Neural progenitor cell (in vitro differentiated cells): ENCODE data around the gene HRG. TPM values are rescaled to one million over a fixed set of nuclear protein-coding genes. Genes with fewer than 3 reads are reported as not detected.

Source experiments
- DNase-seq: peaks from one replicate; pipeline ENCODE4 v3.0.0-alpha.2; 2016; ENCODE audit warnings: low spot score
- H2AFZ ChIP-seq: fragments of 200-600 bp; sonication (generic); replicated peaks from 2 replicates; pipeline ENCODE4 v1.6.1; 2016; ENCODE audit warnings: antibody characterized with exemption
- H3F3A ChIP-seq: fragments of 200-600 bp; sonication (generic); 2 replicates; pipeline ENCODE4 v1.6.1; 2016; ENCODE audit warnings: antibody characterized with exemption, low read depth
- H3K27ac ChIP-seq: fragments of 200-600 bp; sonication (generic); 2 replicates; pipeline ENCODE4 v1.5.1; 2016; ENCODE audit warnings: mild to moderate bottlenecking
- H3K27me3 ChIP-seq: fragments of 200-600 bp; sonication (generic); 2 replicates; pipeline ENCODE4 v1.6.1; 2016; ENCODE audit warnings: mild to moderate bottlenecking, moderate library complexity
- H3K36me3 ChIP-seq: fragments of 200-600 bp; sonication (generic); 2 replicates; pipeline ENCODE4 v1.5.1; 2016
- H3K4me1 ChIP-seq: fragments of 200-600 bp; sonication (generic); 2 replicates; pipeline ENCODE4 v1.6.1; 2016; ENCODE audit warnings: mixed run types
- H3K4me2 ChIP-seq: fragments of 200-600 bp; sonication (generic); 2 replicates; pipeline ENCODE4 v1.6.1; 2016
- H3K4me3 ChIP-seq: fragments of 200-600 bp; sonication (generic); 2 replicates; pipeline ENCODE4 v1.5.1; 2016
- H3K79me2 ChIP-seq: fragments of 200-600 bp; sonication (generic); 2 replicates; pipeline ENCODE4 v1.6.1; 2016; ENCODE audit warnings: low read depth
- H3K9ac ChIP-seq: fragments of 200-600 bp; sonication (generic); 2 replicates; pipeline ENCODE4 v1.6.1; 2016
- H3K9me3 ChIP-seq: fragments of 200-600 bp; sonication (generic); 2 replicates; pipeline ENCODE4 v1.5.1; 2016; ENCODE audit warnings: low read depth
- H4K20me1 ChIP-seq: fragments of 200-600 bp; sonication (generic); 2 replicates; pipeline ENCODE4 v1.6.1; 2016; ENCODE audit warnings: low read depth
- H3K27ac Mint-ChIP-seq: 3 replicates; pipeline ENCODE4 v1.8.0; 2021; ENCODE audit warnings: mixed read lengths
- H3K27me3 Mint-ChIP-seq: 2 replicates; pipeline ENCODE4 v1.8.0; 2022; ENCODE audit warnings: low read depth, mild to moderate bottlenecking, inconsistent platforms, moderate library complexity, mixed read lengths; ENCODE audit not compliant: insufficient read depth
- H3K36me3 Mint-ChIP-seq: 3 replicates; pipeline ENCODE4 v1.8.0; 2021; ENCODE audit warnings: mixed read lengths
- H3K4me1 Mint-ChIP-seq: 3 replicates; pipeline ENCODE4 v1.8.0; 2021; ENCODE audit warnings: mixed read lengths
- H3K4me3 Mint-ChIP-seq: 3 replicates; pipeline ENCODE4 v1.8.0; 2021; ENCODE audit warnings: mild to moderate bottlenecking, moderate library complexity, mixed read lengths
- H3K9me3 Mint-ChIP-seq: 3 replicates; pipeline ENCODE4 v1.8.0; 2020; ENCODE audit warnings: mixed read lengths
- CTCF ChIP-seq: fragments of 200-600 bp; sonication (generic); IDR thresholded peaks from 2 replicates; pipeline ENCODE4 v1.5.1; 2017; ENCODE audit warnings: antibody characterized with exemption, mild to moderate bottlenecking
- EZH2 ChIP-seq: fragments of 200-600 bp; sonication (generic); IDR thresholded peaks from 2 replicates; pipeline ENCODE4 v1.6.1; 2017; ENCODE audit warnings: antibody characterized with exemption, mild to moderate bottlenecking, moderate library complexity
- EZH2phosphoT487 ChIP-seq: fragments of 200-600 bp; sonication (generic); IDR thresholded peaks from 2 replicates; pipeline ENCODE4 v1.6.1; 2017; ENCODE audit warnings: antibody characterized with exemption
- total RNA-seq: library from RNA; depleted of rRNA; stranded (reverse); fragments of >200 nt; gene quantifications from 2 replicates; pipeline ENCODE4 v1.2.3, GENCODE V29; 2015; ENCODE audit warnings: low replicate concordance

HRG gene
- total RNA-seq, 1 donor from 2014 or later, result not detected

GRCh38 chr3:186646841-186647240 is 19.0 kb upstream of the HRG start:
- Histone ChIP-seq H3K36me3 (no peaks in the 10 kb centered on the region), H3K27me3 (no peaks in the 10 kb centered on the region), H3K9ac (no peak overlapping the region), H2AFZ (no peak overlapping the region), H3K27ac (no peak overlapping the region), H3K4me2 (no peak overlapping the region), H3K79me2 (no peaks in the 10 kb centered on the region), H4K20me1 (no peaks in the 10 kb centered on the region), H3K4me3 (no peak overlapping the region), H3K9me3 (no peaks in the 10 kb centered on the region), H3F3A (no peaks in the 10 kb centered on the region), H3K4me1 (no peaks in the 10 kb centered on the region)
- Mint-ChIP-seq H3K27me3 (peaks cover 3% of the 10 kb centered on the region), H3K4me3 (no peak overlapping the region), H3K4me1 (no peaks in the 10 kb centered on the region), H3K27ac (no peak overlapping the region), H3K36me3 (no peaks in the 10 kb centered on the region), H3K9me3 (peaks cover 3% of the 10 kb centered on the region)
- DNase-seq, result no peak
- TF ChIP-seq EZH2 (no peak), CTCF (no peak), EZH2phosphoT487 (no peak)

GRCh38 chr3:186648851-186649250 is 17.0 kb upstream of the HRG start:
- Histone ChIP-seq H3K9ac (no peak overlapping the region), H3K79me2 (no peaks in the 10 kb centered on the region), H2AFZ (no peak overlapping the region), H3F3A (no peaks in the 10 kb centered on the region), H3K4me3 (no peak overlapping the region), H3K4me2 (no peak overlapping the region), H3K27me3 (no peaks in the 10 kb centered on the region), H4K20me1 (no peaks in the 10 kb centered on the region), H3K4me1 (no peaks in the 10 kb centered on the region), H3K9me3 (no peaks in the 10 kb centered on the region), H3K27ac (no peak overlapping the region), H3K36me3 (no peaks in the 10 kb centered on the region)
- H3K4me3 Mint-ChIP-seq, result no peak overlapping the region
- peaks cover 10% of the 10 kb centered on the region for H3K4me1 Mint-ChIP-seq
- no peak for DNase-seq
- H3K36me3 Mint-ChIP-seq, result no peaks in the 10 kb centered on the region
- no peak overlapping the region for H3K27ac Mint-ChIP-seq
- H3K27me3 Mint-ChIP-seq, result peaks cover 3% of the 10 kb centered on the region
- TF ChIP-seq EZH2phosphoT487, result no peak
- no peak for TF ChIP-seq EZH2
- TF ChIP-seq CTCF, result no peak
- peaks cover 3% of the 10 kb centered on the region for H3K9me3 Mint-ChIP-seq

- DNase-seq, result no peak
- Histone ChIP-seq H3K4me3 (no peak overlapping the region), H3K4me1 (peaks cover 5% of the 10 kb centered on the region), H3K9me3 (no peaks in the 10 kb centered on the region), H3K9ac (no peak overlapping the region), H3K4me2 (no peak overlapping the region), H3K36me3 (no peaks in the 10 kb centered on the region), H3F3A (no peaks in the 10 kb centered on the region), H3K79me2 (no peaks in the 10 kb centered on the region), H4K20me1 (no peaks in the 10 kb centered on the region), H3K27ac (no peak overlapping the region), H3K27me3 (no peaks in the 10 kb centered on the region), H2AFZ (no peak overlapping the region)
- Mint-ChIP-seq H3K27ac (no peak overlapping the region), H3K9me3 (peaks cover 2% of the 10 kb centered on the region), H3K27me3 (no peaks in the 10 kb centered on the region), H3K4me3 (no peak overlapping the region), H3K4me1 (peaks cover 10% of the 10 kb centered on the region), H3K36me3 (no peaks in the 10 kb centered on the region)
- TF ChIP-seq CTCF, result no peak
- TF ChIP-seq EZH2, result no peak
- no peak for TF ChIP-seq EZH2phosphoT487
These were observed 14.1 kb upstream of the HRG start for GRCh38 chr3:186651678-186652215.
